HepG2 (cell line): Measurements from ENCODE around the gene STRIP1.
"Not testable (repeated sequence)": the region's sequence is repeated elsewhere in the genome, so short reads cannot be mapped to it uniquely, and the experiment has no call there.

ENCODE experiments used
- CEBPB ChIP-seq: IDR thresholded peaks from 2 replicates; pipeline ENCODE4 v1.6.1; 2011; ENCODE audit warnings: low read depth, low read length, improper control_type of control experiment, borderline replicate concordance
- CTCF ChIP-seq: sonication (generic); formaldehyde crosslinking; IDR thresholded peaks from 2 replicates; pipeline ENCODE4 v1.5.0; 2020; ENCODE audit warnings: mild to moderate bottlenecking, missing genetic modification reagents, moderate library complexity
- GABPA ChIP-seq, 2 experiments: IDR thresholded peaks; 2 replicates each; pipeline ENCODE4 v1.6.1; 2011 to 2016; ENCODE audit warnings: low read depth in 2 of 2, low read length in 1 of 2, missing biosample characterization in 1 of 2, missing genetic modification characterization in 1 of 2
- MXD3 ChIP-seq: IDR thresholded peaks from 2 replicates; pipeline ENCODE4 v1.6.1; 2016; ENCODE audit warnings: mild to moderate bottlenecking, missing biosample characterization, missing genetic modification reagents
- NFKB2 ChIP-seq: sonication (generic); formaldehyde crosslinking; IDR thresholded peaks from 2 replicates; pipeline ENCODE4 v1.4.0; 2020; ENCODE audit warnings: missing genetic modification reagents, borderline replicate concordance
- SYNCRIP ChIP-seq: fragments of 200-400 bp; formaldehyde crosslinking; IDR thresholded peaks from 2 replicates; pipeline ENCODE4 v1.6.1; 2018; ENCODE audit warnings: mild to moderate bottlenecking, low read depth, low read length; ENCODE audit not compliant: insufficient read depth
- TCF12 ChIP-seq, 2 experiments: fragments of 450-650 bp in 1 of 2; sonication (generic) in 1 of 2; formaldehyde crosslinking in 1 of 2; IDR thresholded peaks; 2 replicates each; pipeline versions ENCODE4 v1.6.1 to v1.8.0; 2017 to 2022; ENCODE audit warnings: antibody characterized with exemption in 1 of 2, mild to moderate bottlenecking in 1 of 2, missing genetic modification reagents in 1 of 2, moderate library complexity in 1 of 2
- TF ChIP-seq, protein P1 (sequence below): IDR thresholded peaks from 2 replicates; pipeline ENCODE4 v1.6.1; 2016; ENCODE audit warnings: control low read depth
- TF ChIP-seq, protein P2 (sequence below): sonication (generic); formaldehyde crosslinking; conservative IDR thresholded peaks from 2 replicates; pipeline ENCODE4 v1.4.0; 2020; ENCODE audit warnings: missing genetic modification reagents

DNA sequence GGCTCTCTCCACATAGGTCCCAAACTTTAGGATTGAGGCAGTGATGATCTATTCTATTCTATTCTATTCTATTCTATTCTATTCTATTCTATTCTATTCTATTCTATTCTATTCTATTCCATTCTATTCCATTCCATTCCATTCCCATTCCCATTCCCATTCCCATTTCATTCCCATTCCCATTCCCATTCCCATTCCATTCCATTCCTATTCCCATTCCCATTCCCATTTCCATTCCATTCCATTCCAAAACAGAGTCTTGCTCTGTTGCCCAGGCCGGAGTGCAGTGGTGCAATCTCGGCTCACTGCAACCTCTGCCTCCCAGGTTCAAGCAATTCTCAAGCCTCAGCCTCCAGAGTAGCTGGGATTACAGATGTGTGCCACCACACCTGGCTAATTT is 45.6 kb downstream of the STRIP1 start:
- TF ChIP-seq MXD3; TCF12 (IDR thresholded peaks at IDR 0.05); TCF12 (CRISPR knock-in tag; IDR thresholded peaks at IDR 0.05); CTCF (CRISPR knock-in tag); SYNCRIP; CEBPB; NFKB2 (CRISPR knock-in tag); GABPA (IDR thresholded peaks at IDR 0.05; ENCODE audit: low read depth, low read length); GABPA (CRISPR knock-in tag; IDR thresholded peaks at IDR 0.05; ENCODE audit: low read depth): not testable (repeated sequence)
- TF ChIP-seq, protein P1, sequence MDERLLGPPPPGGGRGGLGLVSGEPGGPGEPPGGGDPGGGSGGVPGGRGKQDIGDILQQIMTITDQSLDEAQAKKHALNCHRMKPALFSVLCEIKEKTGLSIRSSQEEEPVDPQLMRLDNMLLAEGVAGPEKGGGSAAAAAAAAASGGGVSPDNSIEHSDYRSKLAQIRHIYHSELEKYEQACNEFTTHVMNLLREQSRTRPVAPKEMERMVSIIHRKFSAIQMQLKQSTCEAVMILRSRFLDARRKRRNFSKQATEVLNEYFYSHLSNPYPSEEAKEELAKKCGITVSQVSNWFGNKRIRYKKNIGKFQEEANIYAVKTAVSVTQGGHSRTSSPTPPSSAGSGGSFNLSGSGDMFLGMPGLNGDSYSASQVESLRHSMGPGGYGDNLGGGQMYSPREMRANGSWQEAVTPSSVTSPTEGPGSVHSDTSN (CRISPR knock-in tag) = not testable (repeated sequence)
- TF ChIP-seq, protein P2, sequence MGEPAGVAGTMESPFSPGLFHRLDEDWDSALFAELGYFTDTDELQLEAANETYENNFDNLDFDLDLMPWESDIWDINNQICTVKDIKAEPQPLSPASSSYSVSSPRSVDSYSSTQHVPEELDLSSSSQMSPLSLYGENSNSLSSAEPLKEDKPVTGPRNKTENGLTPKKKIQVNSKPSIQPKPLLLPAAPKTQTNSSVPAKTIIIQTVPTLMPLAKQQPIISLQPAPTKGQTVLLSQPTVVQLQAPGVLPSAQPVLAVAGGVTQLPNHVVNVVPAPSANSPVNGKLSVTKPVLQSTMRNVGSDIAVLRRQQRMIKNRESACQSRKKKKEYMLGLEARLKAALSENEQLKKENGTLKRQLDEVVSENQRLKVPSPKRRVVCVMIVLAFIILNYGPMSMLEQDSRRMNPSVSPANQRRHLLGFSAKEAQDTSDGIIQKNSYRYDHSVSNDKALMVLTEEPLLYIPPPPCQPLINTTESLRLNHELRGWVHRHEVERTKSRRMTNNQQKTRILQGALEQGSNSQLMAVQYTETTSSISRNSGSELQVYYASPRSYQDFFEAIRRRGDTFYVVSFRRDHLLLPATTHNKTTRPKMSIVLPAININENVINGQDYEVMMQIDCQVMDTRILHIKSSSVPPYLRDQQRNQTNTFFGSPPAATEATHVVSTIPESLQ = not testable (repeated sequence)
